K562 (cell line): ENCODE measurements around the gene TSR3. TPM values are rescaled to one million over a fixed set of nuclear protein-coding genes. Genes with fewer than 3 reads are reported as not detected.

Experiments
- ATAC-seq: fragments of 200-7000 bp; cut with Tn5 transposase; 3 replicates; pipeline ENCODE4 v1.9.1; 2020; ENCODE audit warnings: moderate library complexity
- BruUV-seq: library from RNA; stranded (reverse); fragments of 400-500 nt; replicated peaks from 2 replicates; lab custom pipeline; 2021; lab: Mats Ljungman, UMichigan
- CTCF ChIA-PET: fragments of 300-600 bp; formaldehyde crosslinking; extraction: SDS; loops from one replicate; lab custom pipeline; 2021; ENCODE audit warnings: low intra/inter-chr PET ratio; lab: Yijun Ruan, JAX
- POLR2A ChIA-PET: fragments of 300-600, 350-650 bp; sonication (Branson Sonifier 250); formaldehyde crosslinking; extraction: SDS; loops from one replicate; lab custom pipeline; 2021; ENCODE audit warnings: antibody characterized with exemption, inconsistent platforms; lab: Yijun Ruan, JAX
- DNase-seq, 4 experiments: peaks; one replicate each; pipeline versions ENCODE4 v3.0.0 to v3.0.0-alpha.2; 2011 to 2018; ENCODE audit warnings: low spot score in 3 of 4, mixed read lengths in 3 of 4; ENCODE audit errors: extremely low read depth in 1 of 4
- FAIRE-seq: peaks from 2 replicates; lab custom pipeline; 2011; peaks lifted over from hg19 to GRCh38; lab: Jason Lieb, UNC
- H2AFZ ChIP-seq: 2 replicates; pipeline ENCODE4 v1.6.0; 2011; ENCODE audit warnings: low read depth, low read length, control low read depth, inconsistent platforms
- H3K27ac ChIP-seq: fragments of 200-600 bp; 3 replicates; pipeline ENCODE4 v1.8.0; 2011; ENCODE audit warnings: low read depth, mild to moderate bottlenecking, control low read depth, inconsistent platforms, low read length, moderate library complexity, mixed read lengths; ENCODE audit errors: extremely low read depth
- H3K27me3 ChIP-seq, 2 experiments: fragments of 300-600 bp in 1 of 2; 2 replicates in 1 of 2; 3 replicates in 1 of 2; pipeline versions ENCODE4 v1.6.0 to v1.8.0; 2011; ENCODE audit warnings: inconsistent platforms in 2 of 2, low read length in 2 of 2, mild to moderate bottlenecking in 1 of 2, mixed read lengths in 1 of 2, moderate library complexity in 1 of 2; ENCODE audit not compliant: control insufficient read depth in 2 of 2, insufficient read depth in 2 of 2
- H3K36me3 ChIP-seq: fragments of 300-600 bp; 3 replicates; pipeline ENCODE4 v1.8.0; 2011; ENCODE audit warnings: mild to moderate bottlenecking, low read length, inconsistent platforms; ENCODE audit not compliant: control insufficient read depth, insufficient read depth
- H3K4me1 ChIP-seq, 2 experiments: fragments of 200-600 bp in 1 of 2; replicated peaks in 1 of 2; 2 replicates in 1 of 2; 3 replicates in 1 of 2; pipeline versions ENCODE4 v1.5.1 to v1.8.0; 2011; ENCODE audit warnings: inconsistent platforms in 2 of 2, low read length in 2 of 2, mild to moderate bottlenecking in 1 of 2, mixed read lengths in 1 of 2, moderate library complexity in 1 of 2; ENCODE audit not compliant: control insufficient read depth in 2 of 2, insufficient read depth in 2 of 2
- H3K4me2 ChIP-seq: 2 replicates; pipeline ENCODE4 v1.6.1; 2011; ENCODE audit warnings: low read length, control low read depth, inconsistent platforms, mixed read lengths; ENCODE audit not compliant: insufficient read depth
- H3K4me3 ChIP-seq: fragments of 200-600 bp; sonication (generic), shearing (Covaris generic); 2 replicates; pipeline ENCODE4 v1.5.1; 2016; ENCODE audit warnings: control low read depth, inconsistent platforms
- H3K79me2 ChIP-seq: fragments of 200-600 bp; 3 replicates; pipeline ENCODE4 v1.8.0; 2011; ENCODE audit warnings: low read length, inconsistent platforms; ENCODE audit not compliant: control insufficient read depth, insufficient read depth
- H3K9ac ChIP-seq, 2 experiments: 2 replicates each; pipeline versions ENCODE4 v1.6.0 to v1.6.1; 2011; ENCODE audit warnings: low read depth in 2 of 2, low read length in 2 of 2, control low read depth in 1 of 2, inconsistent platforms in 1 of 2, mild to moderate bottlenecking in 1 of 2, mixed read lengths in 1 of 2; ENCODE audit not compliant: insufficient read depth in 1 of 2
- H3K9me1 ChIP-seq: one replicate; pipeline ENCODE4 v1.6.0; 2011; ENCODE audit warnings: inconsistent platforms, mild to moderate bottlenecking, low read length, moderate library complexity; ENCODE audit not compliant: control insufficient read depth, insufficient read depth
- H3K9me3 ChIP-seq: replicated peaks from 2 replicates; pipeline ENCODE4 v1.5.1; 2011; ENCODE audit warnings: low read depth, low read length, inconsistent platforms; ENCODE audit not compliant: control insufficient read depth, insufficient read depth
- H4K20me1 ChIP-seq: replicated peaks from 2 replicates; pipeline ENCODE4 v1.6.1; 2011; ENCODE audit warnings: low read length, inconsistent platforms, mixed read lengths; ENCODE audit not compliant: control insufficient read depth, insufficient read depth
- BACH1 ChIP-seq: fragments of 200-800 bp; sonication (Bioruptor generic); IDR thresholded peaks from 2 replicates; pipeline ENCODE4 v1.6.1; 2016; ENCODE audit warnings: missing genetic modification characterization, missing compliant biosample characterization
- BCOR ChIP-seq: fragments of 450-650 bp; IDR thresholded peaks from 2 replicates; pipeline ENCODE4 v1.6.1; 2016
- BRD9 ChIP-seq: fragments of 450-650 bp; IDR thresholded peaks from 2 replicates; pipeline ENCODE4 v1.6.1; 2018; ENCODE audit warnings: low read depth; ENCODE audit not compliant: partially characterized antibody
- CREB3L1 ChIP-seq: fragments of 450-650 bp; IDR thresholded peaks from 2 replicates; pipeline ENCODE4 v1.6.1; 2014; ENCODE audit warnings: low read depth, mild to moderate bottlenecking, moderate library complexity, borderline replicate concordance
- DMBX1 ChIP-seq: fragments of 250-450 bp; sonication (Bioruptor Pico); IDR thresholded peaks from 2 replicates; pipeline ENCODE4 v1.8.0; 2022; ENCODE audit warnings: inconsistent platforms, mild to moderate bottlenecking, moderate library complexity, borderline replicate concordance
- ELF1 ChIP-seq: fragments of 200-800 bp; sonication (Bioruptor generic); IDR thresholded peaks from 2 replicates; pipeline ENCODE4 v1.6.1; 2016; ENCODE audit warnings: missing genetic modification characterization, missing compliant biosample characterization
- EP400 ChIP-seq: fragments of 450-650 bp; IDR thresholded peaks from 2 replicates; pipeline ENCODE4 v1.6.1; 2017; ENCODE audit warnings: antibody characterized with exemption, mild to moderate bottlenecking, moderate library complexity
- GTF2A2 ChIP-seq: IDR thresholded peaks from 2 replicates; pipeline ENCODE4 v1.6.1; 2016; ENCODE audit warnings: mild to moderate bottlenecking, missing genetic modification characterization, missing compliant biosample characterization
- GTF2B ChIP-seq: IDR thresholded peaks from 2 replicates; pipeline ENCODE4 v1.6.1; 2011; ENCODE audit not compliant: insufficient read length; ENCODE audit errors: extremely low read depth
- ILF3 ChIP-seq: fragments of 450-650 bp; IDR thresholded peaks from 2 replicates; pipeline ENCODE4 v1.6.1; 2018; ENCODE audit warnings: antibody characterized with exemption, mild to moderate bottlenecking, moderate library complexity, borderline replicate concordance
- MAFK ChIP-seq: IDR thresholded peaks from 2 replicates; pipeline ENCODE4 v1.6.1; 2011; ENCODE audit warnings: low read length, improper control_type of control experiment
- NFXL1 ChIP-seq: fragments of 450-650 bp; formaldehyde crosslinking; IDR thresholded peaks from 2 replicates; pipeline ENCODE4 v1.4.0; 2021; ENCODE audit warnings: mild to moderate bottlenecking
- NUFIP1 ChIP-seq: fragments of 450-650 bp; IDR thresholded peaks from 2 replicates; pipeline ENCODE4 v1.6.1; 2018; ENCODE audit not compliant: partially characterized antibody
- RFX1 ChIP-seq: fragments of 450-650 bp; IDR thresholded peaks from 2 replicates; pipeline ENCODE4 v1.6.1; 2016; ENCODE audit warnings: mild to moderate bottlenecking, moderate library complexity
- SPI1 ChIP-seq: IDR thresholded peaks from 2 replicates; pipeline ENCODE4 v1.6.1; 2011; ENCODE audit warnings: low read depth, low read length, control low read depth, borderline replicate concordance
- ZNF121 ChIP-seq: sonication (generic); formaldehyde crosslinking; conservative IDR thresholded peaks from 2 replicates; pipeline ENCODE4 v1.8.0; 2022; ENCODE audit warnings: missing genetic modification reagents
- ZNF146 ChIP-seq: IDR thresholded peaks from one replicate; pipeline ENCODE4 v1.6.1; 2018; ENCODE audit warnings: missing compliant biosample characterization; ENCODE audit not compliant: unreplicated experiment
- ZNF444 ChIP-seq: fragments of 250-450 bp; sonication (Bioruptor Pico); IDR thresholded peaks from 2 replicates; pipeline ENCODE4 v1.4.0; 2020; ENCODE audit warnings: mild to moderate bottlenecking, moderate library complexity
- ZNF586 ChIP-seq: fragments of 450-650 bp; formaldehyde crosslinking; conservative IDR thresholded peaks from 2 replicates; pipeline ENCODE4 v1.4.0; 2020; ENCODE audit warnings: mild to moderate bottlenecking, moderate library complexity
- ZNF717 ChIP-seq: fragments of 250-450 bp; sonication (Bioruptor Pico); IDR thresholded peaks from 2 replicates; pipeline ENCODE4 v1.5.0; 2021
- WGBS: fragments of 100-300 bp; shearing (Covaris generic); methylation state at CpG from one replicate; pipeline ENCODE4 v1.1.6; 2016; ENCODE audit warnings: low coverage, mixed read lengths; ENCODE audit not compliant: insufficient coverage; ENCODE audit errors: missing lambda C conversion rate; 5-methylcytosine and 5-hydroxymethylcytosine counted together
- in situ Hi-C: fragments of 300-500 bp; cut with MboI; formaldehyde crosslinking; loops from 4 replicates; pipeline ENCODE4 v1.15.0; 2018; ENCODE audit warnings: inconsistent platforms, mixed read lengths
- intact Hi-C: fragments of 100-400 bp; cut with micrococcal nuclease; formaldehyde crosslinking; loops from 2 replicates; pipeline ENCODE4 v1.14.2; 2022
- polyA plus RNA-seq, 8 experiments: library from polyadenylated mRNA; depleted of rRNA in 4 of 8; stranded (reverse) in 5 of 8; unstranded in 3 of 8; fragments of >200 nt; fragmentation: Nextera tagmentation in 2 of 8; fragmentation: Illumina TruSeq in 1 of 8; extraction: Ambion mirVana in 2 of 8; extraction: Trizol in 1 of 8; gene quantifications; 2 replicates each; pipeline versions ENCODE4 v1.2.1 to v1.2.3, GENCODE V29; 2011 to 2014; ENCODE audit warnings: inconsistent platforms in 1 of 8, missing spikeins in 1 of 8
- total RNA-seq, 7 experiments: library from RNA; depleted of rRNA in 6 of 7; stranded (reverse); fragments of >200 nt in 6 of 7; fragmentation: Illumina TruSeq in 2 of 7; extraction: Trizol in 2 of 7; gene quantifications; 2 replicates each; pipeline versions ENCODE4 v1.2.1 to v1.2.3, GENCODE V29; 2011 to 2021; ENCODE audit warnings: low replicate concordance in 1 of 7
- TF ChIP-seq, protein P1 (sequence below): fragments of 250-450 bp; sonication (Bioruptor Pico); IDR thresholded peaks from 2 replicates; pipeline ENCODE4 v1.5.0; 2021

The TSR3 gene
- total and polyA plus RNA-seq, 9 of the 15 experiments (the other 6 are each of a cell fraction or from before 2014, with no cell fraction given): 1.5 to 74.8 (median 16.5) TPM

DNA sequence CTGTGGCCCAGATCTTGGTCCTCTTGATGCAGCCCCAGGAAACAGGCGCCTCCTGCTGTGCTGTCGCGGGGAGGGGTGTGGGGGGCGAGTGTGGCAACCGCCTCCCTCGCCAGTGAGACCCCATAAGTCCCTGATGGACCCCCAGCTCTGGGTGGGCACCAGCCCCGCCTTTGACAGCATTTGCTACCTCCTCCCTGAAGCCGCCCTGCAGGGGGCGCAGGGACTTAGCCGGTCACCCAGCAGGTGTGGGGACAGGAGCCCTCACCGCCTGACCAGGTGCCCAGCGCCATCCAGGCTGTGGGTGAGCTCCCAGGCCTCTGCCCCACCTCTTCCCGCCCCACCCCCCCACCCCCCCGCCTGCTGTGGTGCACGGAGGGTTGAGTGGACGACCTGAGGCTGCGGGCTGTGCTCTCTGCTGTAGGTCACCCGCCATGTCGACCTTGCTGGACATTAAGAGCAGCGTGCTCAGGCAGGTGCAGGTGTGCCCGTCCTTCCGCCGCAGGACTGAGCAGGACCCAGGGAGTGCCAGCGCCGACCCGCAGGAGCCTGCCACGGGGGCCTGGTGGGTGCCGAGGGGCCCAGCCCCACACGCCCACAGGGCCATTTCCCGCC lies 13.5 kb downstream of the TSR3 start (continued):
- no peak for TF ChIP-seq CREB3L1

- Histone ChIP-seq H3K9me3 (no peaks in the 10 kb centered on the region), H4K20me1 (0 out of 2 replicates have a peak, but pooled peaks cover 12% of the 10 kb centered on the region), H3K4me2 (no peak overlapping the region), H3K9me1 (no peaks in the 10 kb centered on the region), H3K4me1 (peaks cover 4 to 91% of the 10 kb centered on the region in 2 experiments; a peak in 4 of 5 replicates), H3K9ac (no peak overlapping the region), H3K4me3 (no peak overlapping the region), H3K27ac (no peak overlapping the region), H3K36me3 (no peaks in the 10 kb centered on the region), H3K79me2 (no peaks in the 10 kb centered on the region), H3K27me3 (peaks cover 6 to 19% of the 10 kb centered on the region in 2 experiments; a peak in 3 of 5 replicates), H2AFZ (no peak overlapping the region)
- no peak; the same call in 2 of the 3 replicates for ATAC-seq
- DNase-seq: no peak
- intact Hi-C loops: no loop called here
- in situ Hi-C loops: no loop called here
- ChIA-PET POLR2A (interaction anchor here (1.2 kb wide), 1 partner anchor 14 kb away, joined by 4 read pairs; no protein-coding TSS in a partner anchor), CTCF (no interaction called here)
- FAIRE-seq: no peak
- WGBS: 24% methylated on average over 9 of the region's 9 CpGs
- no TSS peak for BruUV-seq
- TF ChIP-seq MAFK (no peak), EP400 (no peak), BACH1 (tag) (no peak), ZNF717 (CRISPR knock-in tag) (no peak), ZNF121 (no peak), BRD9 (no peak), ZNF444 (CRISPR knock-in tag) (no peak), SPI1 (0 out of 2 replicates have a peak, but pooled peaks have one; percentile 5), BCOR (no peak), ELF1 (tag) (peak; percentile 53; the same call in 1 of the 2 replicates), ZNF146 (no peak), RFX1 (peak; percentile 92), GTF2B (no peak), GTF2A2 (tag) (no peak), ZNF586 (CRISPR knock-in tag) (no peak), NUFIP1 (no peak), DMBX1 (CRISPR knock-in tag) (no peak), NFXL1 (CRISPR knock-in tag) (no peak), ILF3 (no peak)
- TF ChIP-seq, protein P1, sequence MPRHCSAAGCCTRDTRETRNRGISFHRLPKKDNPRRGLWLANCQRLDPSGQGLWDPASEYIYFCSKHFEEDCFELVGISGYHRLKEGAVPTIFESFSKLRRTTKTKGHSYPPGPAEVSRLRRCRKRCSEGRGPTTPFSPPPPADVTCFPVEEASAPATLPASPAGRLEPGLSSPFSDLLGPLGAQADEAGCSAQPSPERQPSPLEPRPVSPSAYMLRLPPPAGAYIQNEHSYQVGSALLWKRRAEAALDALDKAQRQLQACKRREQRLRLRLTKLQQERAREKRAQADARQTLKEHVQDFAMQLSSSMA (CRISPR knock-in tag): no peak
Measured at GRCh38 chr16:1337486-1337885, 14.2 kb downstream of the TSR3 start.
